Endodermal cell (in vitro differentiated cells): Measurements from ENCODE around the gene WNT2. TPM values are rescaled to one million over a fixed set of nuclear protein-coding genes. Genes with fewer than 3 reads are reported as not detected.

Experiments
- DNase-seq: peaks from one replicate; pipeline ENCODE4 v3.0.0-alpha.2; 2017
- H3K27ac ChIP-seq: 2 replicates; pipeline ENCODE4 v1.5.1; 2013; ENCODE audit warnings: mild to moderate bottlenecking, low read depth, low read length, moderate library complexity
- H3K27me3 ChIP-seq: 2 replicates; pipeline ENCODE4 v1.6.1; 2013; ENCODE audit warnings: mild to moderate bottlenecking, low read length, moderate library complexity; ENCODE audit not compliant: insufficient read depth, control insufficient read depth, poor library complexity, severe bottlenecking
- H3K36me3 ChIP-seq: 2 replicates; pipeline ENCODE4 v1.7.0; 2013; ENCODE audit warnings: mild to moderate bottlenecking, low read length, moderate library complexity; ENCODE audit not compliant: control insufficient read depth, insufficient read depth
- H3K4me1 ChIP-seq: one replicate; pipeline ENCODE4 v1.7.0; 2013; ENCODE audit warnings: low read length; ENCODE audit not compliant: control insufficient read depth, insufficient read depth
- H3K4me3 ChIP-seq: 2 replicates; pipeline ENCODE4 v1.5.1; 2013; ENCODE audit warnings: mild to moderate bottlenecking, low read length, moderate library complexity
- H3K9ac ChIP-seq: 2 replicates; pipeline ENCODE4 v1.6.1; 2013; ENCODE audit warnings: mild to moderate bottlenecking, low read length, moderate library complexity; ENCODE audit not compliant: poor library complexity, severe bottlenecking; ENCODE audit errors: extremely low read depth
- H3K9me3 ChIP-seq: 2 replicates; pipeline ENCODE4 v1.6.1; 2013; ENCODE audit warnings: mild to moderate bottlenecking, low read length, moderate library complexity; ENCODE audit not compliant: control insufficient read depth
- H3K27ac Mint-ChIP-seq: 2 replicates; pipeline ENCODE4 v1.8.0; 2020; ENCODE audit warnings: mixed read lengths
- H3K27me3 Mint-ChIP-seq: 2 replicates; pipeline ENCODE4 v1.8.0; 2021; ENCODE audit warnings: mild to moderate bottlenecking, mixed read lengths; ENCODE audit not compliant: insufficient read depth
- H3K36me3 Mint-ChIP-seq: 2 replicates; pipeline ENCODE4 v1.8.0; 2020; ENCODE audit warnings: low read depth, mixed read lengths
- H3K4me1 Mint-ChIP-seq: 2 replicates; pipeline ENCODE4 v1.8.0; 2020; ENCODE audit warnings: mixed read lengths
- H3K4me3 Mint-ChIP-seq: 2 replicates; pipeline ENCODE4 v1.8.0; 2020; ENCODE audit warnings: mild to moderate bottlenecking, moderate library complexity, mixed read lengths
- H3K9me3 Mint-ChIP-seq: 2 replicates; pipeline ENCODE4 v1.8.0; 2020; ENCODE audit warnings: mild to moderate bottlenecking, mixed read lengths
- CTCF ChIP-seq: fragments of 200-600 bp; sonication (generic); conservative IDR thresholded peaks from 2 replicates; pipeline ENCODE4 v1.5.0; 2021; ENCODE audit warnings: antibody characterized with exemption, mild to moderate bottlenecking
- WGBS, 2 experiments: methylation state at CpG; one replicate each; pipeline versions ENCODE4 v1.1.5 to v1.1.7; 2013; ENCODE audit warnings: missing lambda C conversion rate in 2 of 2, mixed read lengths in 1 of 2; ENCODE audit not compliant: insufficient coverage in 1 of 2, insufficient read length in 1 of 2; 5-methylcytosine and 5-hydroxymethylcytosine counted together
- total RNA-seq, 2 donors: library from RNA; stranded (reverse); fragmentation: NEBNext Ultra II Directional in 1 of 2; extraction: Animal tissue kit (Norgen Biotek cat#: 25700) in 1 of 2; gene quantifications; 2 replicates in 1 of 2; 3 replicates in 1 of 2; pipeline ENCODE4 v1.2.1, GENCODE V29; 2021

Gene WNT2
- total RNA-seq, 2 donors from 2014 or later = not detected

- Histone ChIP-seq H3K9ac (no peak overlapping the region), H3K9me3 (no peaks in the 10 kb centered on the region), H3K27ac (no peak overlapping the region), H3K4me3 (no peak overlapping the region), H3K27me3 (peaks cover 90% of the 10 kb centered on the region), H3K4me1 (no peaks in the 10 kb centered on the region), H3K36me3 (no peaks in the 10 kb centered on the region)
- no peak for TF ChIP-seq CTCF
- Mint-ChIP-seq H3K27ac (no peak overlapping the region), H3K4me1 (peaks cover 13% of the 10 kb centered on the region), H3K4me3 (no peak overlapping the region), H3K27me3 (peaks cover 95% of the 10 kb centered on the region), H3K36me3 (no peaks in the 10 kb centered on the region), H3K9me3 (no peaks in the 10 kb centered on the region)
- 94 to 100% methylated on average over 1 of the region's 1 CpG for WGBS, 2 experiments
- no peak for DNase-seq
Observed at GRCh38 chr7:117325836-117326235, 3.0 kb upstream of the WNT2 start.

GRCh38 chr7:117324960-117325359 lies 2.1 kb upstream of the WNT2 start:
- no peak for TF ChIP-seq CTCF
- H3K4me3 ChIP-seq = no peak overlapping the region
- 76% methylated on average over 4 of the region's 4 CpGs; no CpG with 5 or more reads in 1 of the 2 experiments for WGBS, 2 experiments
- H3K36me3 ChIP-seq = no peaks in the 10 kb centered on the region
- peaks cover 95% of the 10 kb centered on the region for H3K27me3 Mint-ChIP-seq
- no peaks in the 10 kb centered on the region for H3K4me1 ChIP-seq
- no peaks in the 10 kb centered on the region for H3K9me3 Mint-ChIP-seq
- no peak overlapping the region for H3K27ac Mint-ChIP-seq
- peak; percentile 78 for DNase-seq
- no peaks in the 10 kb centered on the region for H3K36me3 Mint-ChIP-seq
- H3K27me3 ChIP-seq = peaks cover 90% of the 10 kb centered on the region
- H3K9me3 ChIP-seq = no peaks in the 10 kb centered on the region
- no peak overlapping the region for H3K27ac ChIP-seq
- peak overlapping the region; percentile 67 for H3K4me3 Mint-ChIP-seq
- H3K4me1 Mint-ChIP-seq = peaks cover 13% of the 10 kb centered on the region
- H3K9ac ChIP-seq = no peak overlapping the region

- H3K4me1 Mint-ChIP-seq = peaks cover 13% of the 10 kb centered on the region
- no peak overlapping the region for H3K27ac Mint-ChIP-seq
- Histone ChIP-seq H3K4me3 (peak overlapping the region; percentile 76), H3K36me3 (no peaks in the 10 kb centered on the region), H3K9ac (no peak overlapping the region), H3K4me1 (no peaks in the 10 kb centered on the region), H3K27ac (no peak overlapping the region), H3K9me3 (no peaks in the 10 kb centered on the region), H3K27me3 (peaks cover 90% of the 10 kb centered on the region)
- DNase-seq = peak; percentile 80
- peaks cover 98% of the 10 kb centered on the region for H3K27me3 Mint-ChIP-seq
- TF ChIP-seq CTCF = no peak
- H3K36me3 Mint-ChIP-seq = no peaks in the 10 kb centered on the region
- no peaks in the 10 kb centered on the region for H3K9me3 Mint-ChIP-seq
- H3K4me3 Mint-ChIP-seq = peak overlapping the region; percentile 67
- WGBS, 2 experiments = 1 to 3% methylated on average over 19 to 67 of the region's 67 CpGs
Observed at GRCh38 chr7:117323851-117324711, 1.2 kb upstream of the WNT2 start.
